OCI-LY7 (cell line): ENCODE results near the gene MCM9.

Experiments used
- CTCF ChIP-seq: fragments of 200-600 bp; sonication (generic); conservative IDR thresholded peaks from 2 replicates; pipeline ENCODE4 v1.5.1; 2014; ENCODE audit warnings: mild to moderate bottlenecking, antibody characterized with exemption, low read length, moderate library complexity, mixed read lengths
- EZH2phosphoT487 ChIP-seq: fragments of 200-600 bp; sonication (generic); IDR thresholded peaks from 2 replicates; pipeline ENCODE4 v1.6.1; 2018; ENCODE audit warnings: low read depth, borderline replicate concordance, mild to moderate bottlenecking, mixed run types, antibody characterized with exemption, low read length, moderate library complexity, mixed read lengths

- TF ChIP-seq CTCF: no peak
- no peak for TF ChIP-seq EZH2phosphoT487
These were observed 108.9 kb downstream of the MCM9 start for GRCh38 chr6:118826096-118826495.
